RWPE2 (cell line): Measurements from ENCODE around the gene ATR.
"Not testable (repeated sequence)": the region's sequence is repeated elsewhere in the genome, so short reads cannot be mapped to it uniquely, and the experiment has no call there.

Source experiments
- ATAC-seq: fragments of 200-7000 bp; cut with Tn5 transposase; 3 replicates; pipeline ENCODE4 v1.9.1; 2021; ENCODE audit warnings: low read depth
- DNase-seq: peaks from one replicate; pipeline ENCODE4 v3.0.0-alpha.2; 2020; ENCODE audit warnings: low spot score
- H3K27ac ChIP-seq: fragments of 450-650 bp; 2 replicates; pipeline ENCODE4 v1.5.1; 2017; ENCODE audit warnings: mild to moderate bottlenecking; ENCODE audit not compliant: poor library complexity, severe bottlenecking
- H3K27me3 ChIP-seq: fragments of 250-450 bp; sonication (Bioruptor Pico); 2 replicates; pipeline ENCODE4 v1.5.1; 2021; ENCODE audit warnings: mild to moderate bottlenecking, moderate library complexity; ENCODE audit not compliant: insufficient read depth, poor library complexity, severe bottlenecking
- H3K36me3 ChIP-seq: fragments of 250-450 bp; sonication (Bioruptor Pico); 2 replicates; pipeline ENCODE4 v1.5.1; 2020; ENCODE audit warnings: low read depth, mild to moderate bottlenecking, moderate library complexity
- H3K4me1 ChIP-seq: fragments of 250-450 bp; sonication (Bioruptor Pico); 2 replicates; pipeline ENCODE4 v1.5.1; 2021; ENCODE audit warnings: mild to moderate bottlenecking, moderate library complexity; ENCODE audit not compliant: insufficient read depth, poor library complexity, severe bottlenecking
- H3K4me3 ChIP-seq: fragments of 250-450 bp; sonication (Bioruptor Pico); 2 replicates; pipeline ENCODE4 v1.5.1; 2021; ENCODE audit warnings: mild to moderate bottlenecking, moderate library complexity; ENCODE audit not compliant: severe bottlenecking
- H3K9me3 ChIP-seq: fragments of 250-450 bp; sonication (Bioruptor Pico); 2 replicates; pipeline ENCODE4 v1.5.1; 2021; ENCODE audit warnings: mild to moderate bottlenecking, moderate library complexity; ENCODE audit not compliant: severe bottlenecking
- TF ChIP-seq, protein P1 (sequence below): fragments of 450-650 bp; IDR thresholded peaks from one replicate; pipeline ENCODE4 v1.5.1; 2017; ENCODE audit warnings: mild to moderate bottlenecking, moderate library complexity; ENCODE audit not compliant: poor library complexity, severe bottlenecking

ATR gene

GRCh38 chr3:142613491-142613890, 35.0 kb upstream of the ATR start:
- H3K4me1 ChIP-seq: peaks cover 8% of the 10 kb centered on the region
- H3K4me3 ChIP-seq: no peak overlapping the region
- H3K9me3 ChIP-seq: no peaks in the 10 kb centered on the region
- ATAC-seq (peak; percentile 41; the same call in 1 of the 3 replicates), DNase-seq (no peak)
- H3K36me3 ChIP-seq: no peaks in the 10 kb centered on the region
- no peak overlapping the region for H3K27ac ChIP-seq
- H3K27me3 ChIP-seq: no peaks in the 10 kb centered on the region
- TF ChIP-seq, protein P1, sequence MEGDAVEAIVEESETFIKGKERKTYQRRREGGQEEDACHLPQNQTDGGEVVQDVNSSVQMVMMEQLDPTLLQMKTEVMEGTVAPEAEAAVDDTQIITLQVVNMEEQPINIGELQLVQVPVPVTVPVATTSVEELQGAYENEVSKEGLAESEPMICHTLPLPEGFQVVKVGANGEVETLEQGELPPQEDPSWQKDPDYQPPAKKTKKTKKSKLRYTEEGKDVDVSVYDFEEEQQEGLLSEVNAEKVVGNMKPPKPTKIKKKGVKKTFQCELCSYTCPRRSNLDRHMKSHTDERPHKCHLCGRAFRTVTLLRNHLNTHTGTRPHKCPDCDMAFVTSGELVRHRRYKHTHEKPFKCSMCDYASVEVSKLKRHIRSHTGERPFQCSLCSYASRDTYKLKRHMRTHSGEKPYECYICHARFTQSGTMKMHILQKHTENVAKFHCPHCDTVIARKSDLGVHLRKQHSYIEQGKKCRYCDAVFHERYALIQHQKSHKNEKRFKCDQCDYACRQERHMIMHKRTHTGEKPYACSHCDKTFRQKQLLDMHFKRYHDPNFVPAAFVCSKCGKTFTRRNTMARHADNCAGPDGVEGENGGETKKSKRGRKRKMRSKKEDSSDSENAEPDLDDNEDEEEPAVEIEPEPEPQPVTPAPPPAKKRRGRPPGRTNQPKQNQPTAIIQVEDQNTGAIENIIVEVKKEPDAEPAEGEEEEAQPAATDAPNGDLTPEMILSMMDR: no peak

GRCh38 chr3:142611206-142611605, 32.7 kb upstream of the ATR start:
- Histone ChIP-seq H3K4me1 (peaks cover 8% of the 10 kb centered on the region), H3K27ac (no peak overlapping the region), H3K27me3 (no peaks in the 10 kb centered on the region), H3K9me3 (no peaks in the 10 kb centered on the region), H3K4me3 (no peak overlapping the region), H3K36me3 (no peaks in the 10 kb centered on the region)
- no peak for DNase-seq
- TF ChIP-seq, protein P1: no peak
- no peak for ATAC-seq

DNA sequence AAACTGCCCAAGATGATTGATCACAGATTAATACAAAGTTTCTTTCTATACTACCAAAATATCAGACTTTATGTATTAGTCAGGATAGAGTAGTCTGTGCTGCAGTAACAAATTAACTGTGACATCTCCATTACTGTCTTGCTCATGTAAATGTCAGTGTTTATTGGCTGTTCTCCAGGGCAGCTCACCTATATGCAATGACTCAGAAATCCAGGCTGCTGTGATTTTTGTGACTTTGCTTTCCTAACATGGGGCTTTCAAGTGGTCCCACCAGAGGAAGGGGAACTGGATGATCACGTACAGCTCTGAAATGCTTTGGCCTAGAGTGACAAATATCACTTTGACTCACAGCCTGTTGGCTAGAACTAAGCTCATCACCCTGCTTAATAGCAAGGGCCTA, 30.6 kb upstream of the ATR start:
- TF ChIP-seq, protein P1: no peak
- Histone ChIP-seq H3K9me3 (no peaks in the 10 kb centered on the region), H3K27ac (no peak overlapping the region), H3K4me3 (no peak overlapping the region), H3K36me3 (no peaks in the 10 kb centered on the region), H3K4me1 (peaks cover 8% of the 10 kb centered on the region), H3K27me3 (no peaks in the 10 kb centered on the region)
- DNase-seq (no peak), ATAC-seq (no peak)

- Histone ChIP-seq H3K27me3 (no peaks in the 10 kb centered on the region), H3K4me1 (peaks cover 6% of the 10 kb centered on the region), H3K27ac (no peak overlapping the region), H3K36me3 (no peaks in the 10 kb centered on the region), H3K9me3 (no peaks in the 10 kb centered on the region), H3K4me3 (no peak overlapping the region)
- no peak for ATAC-seq
- TF ChIP-seq, protein P1: no peak
- DNase-seq: no peak
Observed at GRCh38 chr3:142608631-142609030, 30.1 kb upstream of the ATR start.

DNA sequence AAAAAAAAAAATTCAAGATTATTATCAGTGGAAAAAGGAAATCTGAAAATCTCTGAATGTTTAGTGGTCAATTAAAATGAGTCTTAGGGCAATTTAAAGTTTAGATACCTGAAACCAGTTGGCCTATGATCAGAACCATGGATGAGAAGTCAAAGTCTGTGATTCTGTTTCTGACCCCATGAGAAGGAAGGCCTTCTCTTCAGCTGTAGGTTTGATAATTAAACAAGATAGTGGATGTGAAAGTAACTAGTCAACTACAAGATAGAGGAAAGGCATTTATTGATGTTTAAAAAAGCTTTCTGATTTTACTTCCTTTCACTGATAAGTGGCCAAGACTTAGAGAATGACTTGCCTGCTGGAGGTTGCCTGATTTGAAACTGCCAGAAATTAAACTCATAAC, 26.4 kb upstream of the ATR start:
- no peak overlapping the region for H3K27ac ChIP-seq
- H3K27me3 ChIP-seq: no peaks in the 10 kb centered on the region
- H3K9me3 ChIP-seq: no peaks in the 10 kb centered on the region
- no peak overlapping the region for H3K4me3 ChIP-seq
- ATAC-seq (no peak), DNase-seq (no peak)
- TF ChIP-seq, protein P1: no peak
- H3K36me3 ChIP-seq: no peaks in the 10 kb centered on the region
- no peaks in the 10 kb centered on the region for H3K4me1 ChIP-seq

DNA sequence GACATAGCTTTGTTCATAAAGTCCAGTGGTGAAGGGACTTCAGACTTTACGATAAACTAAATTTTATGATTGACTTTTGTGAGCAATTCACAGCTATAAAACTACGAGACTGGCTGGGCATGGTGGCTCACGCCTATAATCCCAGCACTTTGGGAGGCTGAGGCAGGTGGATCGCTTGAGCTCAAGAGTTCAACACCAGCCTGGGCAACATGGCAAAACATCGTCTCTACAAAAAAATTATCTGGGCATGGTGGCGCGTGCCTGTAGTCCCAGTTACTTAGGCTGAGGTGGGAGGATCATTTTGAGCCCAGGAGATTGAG, 24.8 kb upstream of the ATR start:
- not testable (repeated sequence) for H3K9me3 ChIP-seq, ATAC-seq

More for the DNA sequence above, 24.8 kb upstream of the ATR start:
- not testable (repeated sequence) for H3K4me3 ChIP-seq, H3K4me1 ChIP-seq, H3K27ac ChIP-seq, H3K27me3 ChIP-seq, DNase-seq, H3K36me3 ChIP-seq
